ENCODE data around the gene CARMIL1.

CARMIL1 gene

DNA sequence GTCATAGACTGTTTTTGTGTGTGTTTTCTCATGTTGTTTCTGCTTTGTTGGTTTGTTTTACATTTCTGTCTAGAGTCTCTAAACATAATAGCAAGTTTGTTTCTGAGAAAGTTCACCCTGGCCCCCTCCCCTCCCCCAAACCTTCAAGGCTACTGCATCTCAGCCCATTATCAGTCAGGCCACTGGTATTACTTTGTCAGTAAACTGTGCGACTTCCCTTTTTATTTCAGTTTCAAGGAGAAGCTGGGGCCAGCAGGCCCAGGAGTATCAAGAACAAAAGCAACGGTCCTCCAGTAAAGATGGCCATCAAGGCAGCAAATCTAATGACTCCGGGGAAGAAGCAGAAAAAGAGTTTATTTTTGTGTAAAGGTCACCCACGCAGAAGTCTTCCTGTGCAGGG, 340.0 kb downstream of the CARMIL1 start:
- H3K4me1 ChIP-seq (ENCODE audit: control insufficient read depth, insufficient read depth, low read length, poor library complexity, severe bottlenecking) = no peaks in the 10 kb centered on the region
- no peaks in the 10 kb centered on the region for H3K36me3 ChIP-seq (ENCODE audit: control insufficient read depth, insufficient read depth, low read length)
- DNase-seq = no peak
- H3K4me3 ChIP-seq (ENCODE audit: insufficient read depth, low read depth, low read length, poor library complexity, severe bottlenecking) = no peak overlapping the region
- no peaks in the 10 kb centered on the region for H3K9me3 ChIP-seq (ENCODE audit: control insufficient read depth, low read length)
- H3K27ac ChIP-seq (ENCODE audit: insufficient read depth, low read length, poor library complexity, severe bottlenecking) = no peak overlapping the region
- no peaks in the 10 kb centered on the region for H3K27me3 ChIP-seq (replicated peaks; ENCODE audit: control insufficient read depth, insufficient read depth, low read length, poor library complexity, severe bottlenecking)

DNA sequence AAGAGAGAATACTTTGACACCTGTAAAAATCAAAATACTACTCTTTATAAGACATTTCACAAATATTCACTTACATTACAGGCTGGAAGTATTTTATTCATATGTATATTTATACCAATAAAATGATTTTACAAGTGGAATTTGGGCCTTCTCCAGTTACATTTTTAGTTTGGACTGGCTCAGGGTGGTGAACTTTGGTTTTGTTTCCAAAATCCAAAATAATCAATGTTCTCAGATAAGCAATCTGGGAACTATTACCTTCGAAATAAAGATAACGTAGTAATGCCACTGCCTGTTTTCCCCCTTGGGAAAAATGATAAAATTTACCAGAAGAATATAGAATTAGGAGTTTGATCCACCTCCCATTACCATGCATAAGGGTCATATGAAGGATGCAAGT, 341.2 kb downstream of the CARMIL1 start:
- Histone ChIP-seq H3K9me3 (ENCODE audit: control insufficient read depth, low read length) (no peaks in the 10 kb centered on the region), H3K4me1 (ENCODE audit: control insufficient read depth, insufficient read depth, low read length, poor library complexity, severe bottlenecking) (no peaks in the 10 kb centered on the region), H3K27me3 (replicated peaks; ENCODE audit: control insufficient read depth, insufficient read depth, low read length, poor library complexity, severe bottlenecking) (no peaks in the 10 kb centered on the region), H3K4me3 (ENCODE audit: insufficient read depth, low read depth, low read length, poor library complexity, severe bottlenecking) (no peak overlapping the region), H3K27ac (ENCODE audit: insufficient read depth, low read length, poor library complexity, severe bottlenecking) (no peak overlapping the region), H3K36me3 (ENCODE audit: control insufficient read depth, insufficient read depth, low read length) (no peaks in the 10 kb centered on the region)
- DNase-seq = no peak

DNA sequence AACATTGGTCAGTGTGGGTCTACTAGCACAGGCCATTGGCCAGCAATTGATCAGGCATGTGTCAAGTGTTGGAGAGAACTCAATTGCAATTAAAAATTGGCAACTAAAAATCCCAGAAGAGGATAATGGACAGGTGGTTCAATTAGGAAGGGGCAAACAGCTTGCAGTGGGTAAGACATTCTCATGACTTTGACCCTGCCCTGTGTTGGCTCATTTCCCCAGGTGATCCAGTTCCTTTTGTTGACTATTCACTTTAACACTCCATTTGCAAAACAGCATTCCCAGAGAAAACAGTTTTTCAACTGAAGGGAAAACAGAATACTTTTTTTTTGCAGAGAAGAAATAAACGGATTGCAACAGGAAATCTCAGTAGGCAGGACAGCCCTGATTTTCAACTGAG, 343.9 kb downstream of the CARMIL1 start:
- DNase-seq = no peak
- Histone ChIP-seq H3K27me3 (replicated peaks; ENCODE audit: control insufficient read depth, insufficient read depth, low read length, poor library complexity, severe bottlenecking) (no peaks in the 10 kb centered on the region), H3K4me1 (ENCODE audit: control insufficient read depth, insufficient read depth, low read length, poor library complexity, severe bottlenecking) (no peaks in the 10 kb centered on the region), H3K9me3 (ENCODE audit: control insufficient read depth, low read length) (no peaks in the 10 kb centered on the region), H3K36me3 (ENCODE audit: control insufficient read depth, insufficient read depth, low read length) (no peaks in the 10 kb centered on the region), H3K4me3 (ENCODE audit: insufficient read depth, low read depth, low read length, poor library complexity, severe bottlenecking) (no peak overlapping the region), H3K27ac (ENCODE audit: insufficient read depth, low read length, poor library complexity, severe bottlenecking) (no peak overlapping the region)

DNA sequence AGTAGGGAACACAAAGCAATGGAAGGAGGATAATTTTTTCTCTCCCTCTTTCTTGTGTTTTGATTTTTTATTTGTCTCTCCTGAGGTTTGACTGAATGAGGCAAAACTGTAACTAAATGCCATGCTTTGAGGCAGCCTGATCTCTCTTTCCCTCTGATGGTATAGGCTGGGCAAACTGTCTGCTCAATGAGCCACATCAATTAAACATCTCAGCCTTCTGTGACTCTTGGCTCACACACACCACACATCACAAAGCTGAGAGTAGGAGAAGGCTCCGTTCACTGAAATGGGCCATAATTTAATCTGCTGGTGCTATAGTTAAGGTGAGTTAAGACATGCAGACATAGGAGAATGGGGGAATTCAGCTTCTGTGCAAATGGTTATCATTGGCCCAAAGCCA, 344.7 kb downstream of the CARMIL1 start:
- DNase-seq = no peak
- Histone ChIP-seq H3K4me1 (ENCODE audit: control insufficient read depth, insufficient read depth, low read length, poor library complexity, severe bottlenecking) (no peaks in the 10 kb centered on the region), H3K27ac (ENCODE audit: insufficient read depth, low read length, poor library complexity, severe bottlenecking) (no peak overlapping the region), H3K9me3 (ENCODE audit: control insufficient read depth, low read length) (no peaks in the 10 kb centered on the region), H3K4me3 (ENCODE audit: insufficient read depth, low read depth, low read length, poor library complexity, severe bottlenecking) (no peak overlapping the region), H3K27me3 (replicated peaks; ENCODE audit: control insufficient read depth, insufficient read depth, low read length, poor library complexity, severe bottlenecking) (no peaks in the 10 kb centered on the region), H3K36me3 (ENCODE audit: control insufficient read depth, insufficient read depth, low read length) (no peaks in the 10 kb centered on the region)

DNA sequence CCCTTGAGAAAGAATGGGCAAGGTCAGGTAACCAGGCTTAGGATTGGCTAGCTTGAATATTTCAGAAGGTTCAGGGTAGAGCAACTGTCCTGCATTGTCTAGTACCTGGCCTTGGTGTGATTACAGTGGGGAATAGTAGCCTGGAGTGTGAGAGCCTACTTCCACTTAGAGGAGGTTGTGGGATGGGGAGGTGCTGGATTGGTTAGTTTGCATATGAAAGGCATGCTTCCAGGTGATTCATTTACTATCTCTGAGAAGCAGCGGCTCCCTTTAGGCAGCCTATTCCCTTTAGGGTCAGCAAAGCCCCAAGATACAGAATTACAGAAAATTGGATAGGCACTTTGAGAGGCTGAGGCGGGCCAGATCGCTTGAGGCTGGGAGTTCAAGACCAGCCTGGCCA, 347.8 kb downstream of the CARMIL1 start:
- H3K4me3 ChIP-seq (ENCODE audit: insufficient read depth, low read depth, low read length, poor library complexity, severe bottlenecking) = no peak overlapping the region
- H3K27ac ChIP-seq (ENCODE audit: insufficient read depth, low read length, poor library complexity, severe bottlenecking) = no peak overlapping the region
- no peak for DNase-seq
- H3K36me3 ChIP-seq (ENCODE audit: control insufficient read depth, insufficient read depth, low read length) = no peaks in the 10 kb centered on the region
- no peaks in the 10 kb centered on the region for H3K9me3 ChIP-seq (ENCODE audit: control insufficient read depth, low read length)
- H3K27me3 ChIP-seq (replicated peaks; ENCODE audit: control insufficient read depth, insufficient read depth, low read length, poor library complexity, severe bottlenecking) = no peaks in the 10 kb centered on the region
- H3K4me1 ChIP-seq (ENCODE audit: control insufficient read depth, insufficient read depth, low read length, poor library complexity, severe bottlenecking) = no peaks in the 10 kb centered on the region

DNA sequence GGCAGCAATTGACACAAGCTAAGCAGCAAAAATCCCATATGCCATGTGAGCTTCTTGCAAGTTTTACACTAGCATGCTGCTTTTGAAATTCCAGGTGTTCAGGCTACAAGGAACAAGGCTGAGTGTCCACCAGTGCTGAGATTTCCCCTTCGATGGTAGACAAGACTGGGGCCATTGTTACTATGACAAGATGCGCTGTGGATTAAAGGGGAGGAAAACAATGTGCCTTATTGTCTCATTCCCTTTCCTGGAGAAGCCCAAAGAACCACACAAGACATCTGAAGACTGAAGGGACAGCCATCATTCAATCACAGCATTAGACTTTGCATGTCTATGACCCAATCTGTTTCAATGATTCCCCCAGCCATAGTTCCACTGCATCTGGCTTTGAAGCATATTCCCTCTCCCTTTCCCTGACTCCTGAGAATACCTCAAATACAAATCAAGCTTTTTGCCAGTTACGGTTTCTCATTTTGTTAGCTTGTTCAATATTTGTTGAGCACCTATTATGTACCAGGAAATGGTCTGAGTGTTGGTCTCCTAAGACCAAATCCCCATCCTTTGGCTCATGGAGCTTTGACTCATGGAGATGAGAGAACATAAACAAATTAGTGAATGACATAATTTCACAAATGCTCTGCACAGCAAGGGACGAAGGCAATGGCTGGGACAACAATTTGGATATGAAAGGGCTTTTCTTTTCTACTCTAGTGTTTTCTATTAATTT, 349.5 kb downstream of the CARMIL1 start:
- Histone ChIP-seq H3K4me1 (ENCODE audit: control insufficient read depth, insufficient read depth, low read length, poor library complexity, severe bottlenecking) (no peaks in the 10 kb centered on the region), H3K4me3 (ENCODE audit: insufficient read depth, low read depth, low read length, poor library complexity, severe bottlenecking) (no peak overlapping the region), H3K27ac (ENCODE audit: insufficient read depth, low read length, poor library complexity, severe bottlenecking) (no peak overlapping the region), H3K36me3 (ENCODE audit: control insufficient read depth, insufficient read depth, low read length) (no peaks in the 10 kb centered on the region), H3K27me3 (replicated peaks; ENCODE audit: control insufficient read depth, insufficient read depth, low read length, poor library complexity, severe bottlenecking) (no peaks in the 10 kb centered on the region), H3K9me3 (ENCODE audit: control insufficient read depth, low read length) (no peaks in the 10 kb centered on the region)
- DNase-seq = no peak

DNA sequence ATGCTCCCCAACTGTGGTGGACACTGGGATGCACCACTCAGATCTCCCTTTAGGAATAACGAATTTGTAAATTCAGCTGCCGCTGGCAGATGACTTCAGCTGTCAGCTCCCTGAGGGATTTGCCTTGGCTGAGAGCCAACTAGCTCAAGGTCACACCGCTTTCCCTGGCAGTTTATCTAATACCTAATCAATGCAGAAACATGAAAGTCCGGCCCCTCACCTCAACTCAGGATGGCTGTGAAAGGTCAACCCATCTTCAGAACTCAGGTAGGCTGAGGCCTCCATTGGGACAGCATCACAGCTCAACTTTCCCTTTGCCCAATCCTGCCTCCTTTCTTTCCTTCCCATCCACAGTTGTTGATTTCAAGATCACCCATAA, 350.0 kb downstream of the CARMIL1 start:
- H3K4me3 ChIP-seq (ENCODE audit: insufficient read depth, low read depth, low read length, poor library complexity, severe bottlenecking) = no peak overlapping the region
- H3K4me1 ChIP-seq (ENCODE audit: control insufficient read depth, insufficient read depth, low read length, poor library complexity, severe bottlenecking) = no peaks in the 10 kb centered on the region
- no peaks in the 10 kb centered on the region for H3K27me3 ChIP-seq (replicated peaks; ENCODE audit: control insufficient read depth, insufficient read depth, low read length, poor library complexity, severe bottlenecking)
- H3K9me3 ChIP-seq (ENCODE audit: control insufficient read depth, low read length) = no peaks in the 10 kb centered on the region
- no peak for DNase-seq
- H3K36me3 ChIP-seq (ENCODE audit: control insufficient read depth, insufficient read depth, low read length) = no peaks in the 10 kb centered on the region
- H3K27ac ChIP-seq (ENCODE audit: insufficient read depth, low read length, poor library complexity, severe bottlenecking) = no peak overlapping the region

DNA sequence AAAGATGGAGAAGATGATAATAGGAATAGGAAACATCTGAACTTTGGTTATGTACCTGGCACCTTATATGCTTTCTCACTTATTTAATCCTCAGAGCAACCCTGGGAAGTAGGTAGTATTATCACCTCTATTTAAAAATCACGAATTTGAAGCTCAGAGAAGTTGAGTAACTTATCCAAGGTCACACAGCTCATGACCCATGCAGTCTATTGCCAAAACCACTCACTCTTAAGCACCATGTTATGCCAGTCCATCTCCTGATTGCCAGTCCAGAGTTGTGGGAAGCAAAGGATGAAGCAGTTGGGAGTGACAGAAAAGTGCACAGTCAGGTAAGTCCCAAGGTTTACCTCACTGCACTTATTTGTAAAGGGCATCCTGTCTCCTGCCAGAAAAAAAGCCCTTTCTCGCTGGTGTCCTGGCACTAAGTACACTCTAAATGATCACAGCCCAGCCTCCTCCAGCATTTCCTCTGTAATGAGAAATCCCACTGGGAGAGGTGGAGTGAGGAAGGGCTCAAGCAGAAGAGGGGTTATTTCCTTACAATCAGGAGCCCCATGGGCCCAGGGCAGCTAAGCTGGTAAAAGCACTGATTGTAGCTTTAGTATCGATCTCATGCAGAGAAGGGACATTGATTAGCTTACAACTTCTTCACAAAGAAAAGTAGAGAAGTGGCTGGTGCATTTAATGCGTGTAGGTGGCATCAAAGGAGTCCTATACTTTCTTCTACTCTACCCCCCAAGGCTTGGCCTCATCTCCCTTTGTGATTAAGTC, 351.5 kb downstream of the CARMIL1 start:
- Histone ChIP-seq H3K4me3 (ENCODE audit: insufficient read depth, low read depth, low read length, poor library complexity, severe bottlenecking) (no peak overlapping the region), H3K36me3 (ENCODE audit: control insufficient read depth, insufficient read depth, low read length) (no peaks in the 10 kb centered on the region), H3K4me1 (ENCODE audit: control insufficient read depth, insufficient read depth, low read length, poor library complexity, severe bottlenecking) (no peaks in the 10 kb centered on the region), H3K9me3 (ENCODE audit: control insufficient read depth, low read length) (no peaks in the 10 kb centered on the region), H3K27ac (ENCODE audit: insufficient read depth, low read length, poor library complexity, severe bottlenecking) (no peak overlapping the region), H3K27me3 (replicated peaks; ENCODE audit: control insufficient read depth, insufficient read depth, low read length, poor library complexity, severe bottlenecking) (no peaks in the 10 kb centered on the region)
- DNase-seq = no peak

DNA sequence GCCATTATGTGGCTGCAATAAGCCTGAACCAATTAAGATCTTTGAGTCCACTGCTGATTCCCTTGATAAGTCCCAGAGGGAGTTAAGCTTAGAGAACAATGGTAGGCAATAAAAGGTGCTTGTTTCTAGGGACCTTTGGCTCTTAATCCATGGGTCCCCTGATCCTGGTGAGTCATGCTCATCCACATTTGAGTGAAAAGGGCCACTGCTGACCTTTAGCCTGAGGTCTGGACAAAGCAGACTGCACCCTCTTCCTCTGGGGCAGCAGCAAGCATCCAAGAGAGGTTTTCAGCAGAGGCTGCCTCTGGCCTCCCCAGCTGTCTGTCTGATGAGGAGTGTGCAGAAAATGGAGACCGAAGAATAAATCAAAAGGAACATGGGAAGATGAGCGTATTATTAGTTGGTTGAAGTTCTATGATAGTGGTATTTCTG, 356.7 kb downstream of the CARMIL1 start:
- no peak overlapping the region for H3K4me3 ChIP-seq (ENCODE audit: insufficient read depth, low read depth, low read length, poor library complexity, severe bottlenecking)
- no peak overlapping the region for H3K27ac ChIP-seq (ENCODE audit: insufficient read depth, low read length, poor library complexity, severe bottlenecking)
- no peaks in the 10 kb centered on the region for H3K4me1 ChIP-seq (ENCODE audit: control insufficient read depth, insufficient read depth, low read length, poor library complexity, severe bottlenecking)
- no peaks in the 10 kb centered on the region for H3K36me3 ChIP-seq (ENCODE audit: control insufficient read depth, insufficient read depth, low read length)
- DNase-seq = no peak
- H3K27me3 ChIP-seq (replicated peaks; ENCODE audit: control insufficient read depth, insufficient read depth, low read length, poor library complexity, severe bottlenecking) = peaks cover 2% of the 10 kb centered on the region
- no peaks in the 10 kb centered on the region for H3K9me3 ChIP-seq (ENCODE audit: control insufficient read depth, low read length)

DNA sequence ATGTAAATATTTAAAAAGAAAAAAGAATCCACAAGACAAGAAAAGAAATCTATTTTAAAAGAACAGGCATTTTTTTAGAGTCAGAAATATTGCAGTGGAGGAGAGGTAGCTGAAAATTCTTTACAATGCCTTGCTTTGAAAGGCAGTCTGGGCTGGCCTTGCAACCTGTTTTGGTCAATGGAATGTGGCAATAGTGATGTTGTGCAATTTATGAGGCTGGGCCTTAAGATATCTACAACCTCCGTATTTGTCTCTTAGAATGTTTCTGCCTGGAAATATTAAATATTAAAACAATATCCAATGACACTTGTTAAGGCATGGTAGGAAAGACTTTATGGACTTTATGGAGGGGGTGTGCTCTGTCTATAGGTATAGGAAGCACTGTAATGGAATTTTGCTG, 358.0 kb downstream of the CARMIL1 start:
- H3K27ac ChIP-seq (ENCODE audit: insufficient read depth, low read length, poor library complexity, severe bottlenecking) = no peak overlapping the region
- H3K36me3 ChIP-seq (ENCODE audit: control insufficient read depth, insufficient read depth, low read length) = no peaks in the 10 kb centered on the region
- no peaks in the 10 kb centered on the region for H3K4me1 ChIP-seq (ENCODE audit: control insufficient read depth, insufficient read depth, low read length, poor library complexity, severe bottlenecking)
- H3K27me3 ChIP-seq (replicated peaks; ENCODE audit: control insufficient read depth, insufficient read depth, low read length, poor library complexity, severe bottlenecking) = peaks cover 3% of the 10 kb centered on the region
- no peaks in the 10 kb centered on the region for H3K9me3 ChIP-seq (ENCODE audit: control insufficient read depth, low read length)
- no peak for DNase-seq
- no peak overlapping the region for H3K4me3 ChIP-seq (ENCODE audit: insufficient read depth, low read depth, low read length, poor library complexity, severe bottlenecking)

Data from effector memory CD4-positive, alpha-beta T cell (primary cell).